Coronary artery (tissue), 2 donors: ENCODE data around the gene ADAMTS8.
"Not testable (repeated sequence)": the region's sequence is repeated elsewhere in the genome, so short reads cannot be mapped to it uniquely, and the experiment has no call there.

Experiments used
- DNase-seq: peaks from one replicate; pipeline ENCODE4 v3.0.0-alpha.2; 2017; ENCODE audit warnings: low spot score
- H3K27ac ChIP-seq, 2 donors: fragments of 200-600 bp; sonication (generic); one replicate each; pipeline ENCODE4 v1.5.1; 2016 to 2019
- H3K4me3 ChIP-seq: fragments of 200-600 bp; sonication (generic); 2 replicates; pipeline ENCODE4 v1.5.1; 2016; ENCODE audit warnings: mild to moderate bottlenecking, moderate library complexity
- CTCF ChIP-seq: fragments of 200-600 bp; sonication (generic); IDR thresholded peaks from one replicate; pipeline ENCODE4 v1.5.1; 2019; ENCODE audit warnings: antibody characterized with exemption

Gene ADAMTS8

GRCh38 chr11:130448039-130448415 is 19.6 kb upstream of the ADAMTS8 start:
- TF ChIP-seq CTCF = no peak
- peak overlapping the region; percentile 88 for H3K4me3 ChIP-seq
- no peak for DNase-seq
- H3K27ac ChIP-seq = peak overlapping the region; percentile 83 to 87

- no peak for TF ChIP-seq CTCF
- Histone ChIP-seq H3K4me3 (no peak overlapping the region), H3K27ac (no peak overlapping the region)
- no peak for DNase-seq
These were observed 17.4 kb upstream of the ADAMTS8 start for GRCh38 chr11:130445788-130446187.

- no peak overlapping the region for H3K4me3 ChIP-seq
- TF ChIP-seq CTCF = no peak
- no peak for DNase-seq
- no peak overlapping the region for H3K27ac ChIP-seq
These were observed 14.3 kb upstream of the ADAMTS8 start for GRCh38 chr11:130442737-130443136.

GRCh38 chr11:130441719-130442118 is 13.3 kb upstream of the ADAMTS8 start:
- DNase-seq = no peak

GRCh38 chr11:130439876-130440275 is 11.5 kb upstream of the ADAMTS8 start:
- no peak for TF ChIP-seq CTCF

More at GRCh38 chr11:130441719-130442118, 13.3 kb upstream of the ADAMTS8 start:
- H3K4me3 ChIP-seq = no peak overlapping the region
- no peak overlapping the region for H3K27ac ChIP-seq
- no peak for TF ChIP-seq CTCF

GRCh38 chr11:130439160-130439519 is 10.7 kb upstream of the ADAMTS8 start:
- no peak for DNase-seq
- no peak for TF ChIP-seq CTCF
- Histone ChIP-seq H3K4me3 (no peak overlapping the region), H3K27ac (no peak overlapping the region)

More at GRCh38 chr11:130439876-130440275, 11.5 kb upstream of the ADAMTS8 start:
- DNase-seq = no peak
- no peak overlapping the region for H3K4me3 ChIP-seq
- no peak overlapping the region for H3K27ac ChIP-seq

GRCh38 chr11:130438401-130439159 is 10.2 kb upstream of the ADAMTS8 start:
- H3K4me3 ChIP-seq, H3K27ac ChIP-seq, DNase-seq: not testable (repeated sequence)
